Breast epithelium (tissue), 4 donors: ENCODE results near the gene F8. TPM values are rescaled to one million over a fixed set of nuclear protein-coding genes. Genes with fewer than 3 reads are reported as not detected.
"Not testable (repeated sequence)": the region's sequence is repeated elsewhere in the genome, so short reads cannot be mapped to it uniquely, and the experiment has no call there.

Experiments used
- DNase-seq, 2 donors: peaks; one replicate each; pipeline ENCODE4 v3.0.0-alpha.2; 2019; ENCODE audit warnings: low spot score in 2 of 2
- H3K27ac ChIP-seq, 2 donors: fragments of 200-600 bp; sonication (generic) in 1 of 2; one replicate each; pipeline ENCODE4 v1.5.1; 2016 to 2019; ENCODE audit warnings: mild to moderate bottlenecking in 1 of 2
- H3K27me3 ChIP-seq, 2 donors: fragments of 200-600 bp; sonication (generic) in 1 of 2; one replicate each; pipeline versions ENCODE4 v1.5.1 to v1.6.0; 2017 to 2019; ENCODE audit warnings: control low read depth in 1 of 2, mild to moderate bottlenecking in 1 of 2
- H3K36me3 ChIP-seq: fragments of 200-600 bp; one replicate; pipeline ENCODE4 v1.5.1; 2019
- H3K4me1 ChIP-seq, 2 donors: fragments of 200-600 bp; sonication (generic); one replicate each; pipeline ENCODE4 v1.5.1; 2016 to 2019; ENCODE audit warnings: control low read depth in 1 of 2
- H3K4me3 ChIP-seq, 3 donors: fragments of 200-600 bp; sonication (generic); 1 replicate in 2 of 3; 2 replicates in 1 of 3; pipeline ENCODE4 v1.5.1; 2016 to 2019; ENCODE audit warnings: mild to moderate bottlenecking in 3 of 3, moderate library complexity in 2 of 3
- H3K9me3 ChIP-seq, 2 donors: fragments of 200-600 bp; sonication (generic) in 1 of 2; one replicate each; pipeline ENCODE4 v1.5.1; 2016 to 2019; ENCODE audit warnings: control low read depth in 1 of 2
- POLR2A ChIP-seq: fragments of 450-650 bp; IDR thresholded peaks from one replicate; pipeline ENCODE4 v1.6.1; 2016; ENCODE audit warnings: antibody characterized with exemption, mild to moderate bottlenecking, moderate library complexity
- POLR2AphosphoS5 ChIP-seq, 3 donors: sonication (generic); formaldehyde crosslinking; IDR thresholded peaks; one replicate each; pipeline ENCODE4 v1.6.1; 2017; ENCODE audit warnings: antibody characterized with exemption in 3 of 3
- intact Hi-C: fragments of 100-400 bp; cut with DNase I; formaldehyde crosslinking; loops from one replicate; pipeline ENCODE4 v1.15.1; 2023; ENCODE audit warnings: low total_unique reads
- total RNA-seq, 3 donors: library from RNA; depleted of rRNA; stranded (reverse); fragments of >200 nt; gene quantifications; one replicate each; pipeline ENCODE4 v1.1.0, GENCODE V29; 2016
- TF ChIP-seq, protein P1 (sequence below), 3 donors: fragments of 450-650 bp; IDR thresholded peaks; one replicate each; pipeline ENCODE4 v1.5.1; 2016 to 2017; ENCODE audit warnings: antibody characterized with exemption in 3 of 3, mild to moderate bottlenecking in 3 of 3, moderate library complexity in 3 of 3

F8 gene
- total RNA-seq, 3 donors from 2014 or later = 14.6 to 30.2 (median 16.1) TPM

DNA sequence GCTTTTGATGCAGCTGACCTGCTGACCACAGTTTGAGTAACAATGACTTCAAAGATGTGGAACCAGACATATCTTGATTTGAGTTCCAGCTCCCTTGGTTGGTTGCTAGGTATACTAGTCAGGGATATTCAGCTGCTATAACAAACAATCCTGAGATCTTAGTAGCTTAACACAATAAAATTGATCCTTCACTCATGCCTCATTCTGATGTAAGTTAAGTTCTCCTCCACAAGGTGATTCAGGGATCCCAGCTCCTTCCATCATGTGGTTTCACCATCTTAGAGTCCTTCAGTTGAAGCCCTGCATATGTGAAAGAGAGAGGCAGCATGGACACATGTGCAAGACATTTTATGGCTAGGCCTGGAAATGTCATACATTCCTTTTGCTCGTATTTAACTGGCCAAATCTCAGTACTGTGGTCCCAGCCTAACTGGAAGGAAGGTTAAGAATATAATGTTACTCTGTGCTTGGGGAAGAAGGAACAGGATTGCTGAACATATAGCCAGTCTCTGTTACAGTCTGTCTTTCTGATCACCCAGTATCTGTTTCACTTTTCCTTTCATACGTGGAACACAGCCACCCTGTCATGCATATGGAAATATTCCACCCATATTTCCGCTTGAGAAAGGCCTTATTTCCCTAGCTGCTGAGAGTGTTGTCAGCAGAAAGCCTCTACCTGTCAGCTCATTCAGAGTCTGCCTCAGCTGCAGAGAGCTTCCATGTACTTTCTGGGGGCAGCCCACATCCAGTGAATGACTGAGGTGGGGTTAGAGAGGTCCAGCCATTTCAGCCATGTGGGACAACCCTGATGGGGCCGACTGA is 195.1 kb downstream of the F8 start:
- no peak for DNase-seq
- H3K27me3 ChIP-seq = peaks cover 0 to 6% of the 10 kb centered on the region in 2 donors
- H3K4me3 ChIP-seq = no peak overlapping the region
- H3K36me3 ChIP-seq = no peaks in the 10 kb centered on the region
- TF ChIP-seq, protein P1, sequence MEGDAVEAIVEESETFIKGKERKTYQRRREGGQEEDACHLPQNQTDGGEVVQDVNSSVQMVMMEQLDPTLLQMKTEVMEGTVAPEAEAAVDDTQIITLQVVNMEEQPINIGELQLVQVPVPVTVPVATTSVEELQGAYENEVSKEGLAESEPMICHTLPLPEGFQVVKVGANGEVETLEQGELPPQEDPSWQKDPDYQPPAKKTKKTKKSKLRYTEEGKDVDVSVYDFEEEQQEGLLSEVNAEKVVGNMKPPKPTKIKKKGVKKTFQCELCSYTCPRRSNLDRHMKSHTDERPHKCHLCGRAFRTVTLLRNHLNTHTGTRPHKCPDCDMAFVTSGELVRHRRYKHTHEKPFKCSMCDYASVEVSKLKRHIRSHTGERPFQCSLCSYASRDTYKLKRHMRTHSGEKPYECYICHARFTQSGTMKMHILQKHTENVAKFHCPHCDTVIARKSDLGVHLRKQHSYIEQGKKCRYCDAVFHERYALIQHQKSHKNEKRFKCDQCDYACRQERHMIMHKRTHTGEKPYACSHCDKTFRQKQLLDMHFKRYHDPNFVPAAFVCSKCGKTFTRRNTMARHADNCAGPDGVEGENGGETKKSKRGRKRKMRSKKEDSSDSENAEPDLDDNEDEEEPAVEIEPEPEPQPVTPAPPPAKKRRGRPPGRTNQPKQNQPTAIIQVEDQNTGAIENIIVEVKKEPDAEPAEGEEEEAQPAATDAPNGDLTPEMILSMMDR (IDR thresholded peaks at IDR 0.05) = no peak
- TF ChIP-seq POLR2A (no peak), POLR2AphosphoS5 (IDR thresholded peaks at IDR 0.05) (no peak)
- H3K9me3 ChIP-seq = peaks cover 0 to 5% of the 10 kb centered on the region in 2 donors
- no peak overlapping the region for H3K27ac ChIP-seq
- H3K4me1 ChIP-seq = no peaks in the 10 kb centered on the region
- intact Hi-C loops = no loop called here

DNA sequence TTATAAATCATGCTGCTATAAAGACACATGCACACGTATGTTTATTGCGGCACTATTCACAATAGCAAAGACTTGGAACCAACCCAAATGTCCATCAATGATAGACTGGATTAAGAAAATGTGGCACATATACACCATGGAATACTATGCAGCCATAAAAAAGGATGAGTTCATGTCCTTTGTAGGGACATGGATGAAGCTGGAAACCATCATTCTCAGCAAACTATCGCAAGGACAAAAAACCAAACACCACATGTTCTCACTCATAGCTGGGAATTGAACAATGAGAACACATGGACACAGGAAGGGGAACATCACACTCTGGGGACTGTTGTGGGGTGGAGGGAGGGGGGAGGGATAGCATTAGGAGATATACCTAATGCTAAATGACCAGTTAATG is 196.9 kb downstream of the F8 start:
- H3K4me1 ChIP-seq, intact Hi-C loops, H3K9me3 ChIP-seq, H3K36me3 ChIP-seq, H3K4me3 ChIP-seq, DNase-seq, H3K27me3 ChIP-seq, H3K27ac ChIP-seq: not testable (repeated sequence)

DNA sequence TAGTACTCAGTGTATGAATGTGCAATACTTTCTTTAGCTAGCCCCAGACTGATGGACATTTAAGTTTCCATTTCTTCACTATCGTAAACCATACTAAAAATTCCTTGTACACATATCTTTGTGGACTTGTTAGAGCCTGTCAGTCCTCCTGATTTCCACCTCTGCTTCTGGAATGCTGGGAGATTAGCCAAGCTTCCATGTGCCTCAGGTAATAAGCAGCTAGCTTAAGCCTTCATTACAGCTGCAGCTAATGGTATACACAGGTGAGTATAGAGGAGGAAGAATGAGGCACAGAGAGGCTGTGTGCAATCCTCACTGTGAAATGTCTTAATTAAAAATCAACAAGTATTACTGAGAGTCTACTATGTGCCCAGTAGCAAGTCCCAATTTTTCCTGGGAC is 197.9 kb downstream of the F8 start:
- no peak overlapping the region for H3K27ac ChIP-seq

DNA sequence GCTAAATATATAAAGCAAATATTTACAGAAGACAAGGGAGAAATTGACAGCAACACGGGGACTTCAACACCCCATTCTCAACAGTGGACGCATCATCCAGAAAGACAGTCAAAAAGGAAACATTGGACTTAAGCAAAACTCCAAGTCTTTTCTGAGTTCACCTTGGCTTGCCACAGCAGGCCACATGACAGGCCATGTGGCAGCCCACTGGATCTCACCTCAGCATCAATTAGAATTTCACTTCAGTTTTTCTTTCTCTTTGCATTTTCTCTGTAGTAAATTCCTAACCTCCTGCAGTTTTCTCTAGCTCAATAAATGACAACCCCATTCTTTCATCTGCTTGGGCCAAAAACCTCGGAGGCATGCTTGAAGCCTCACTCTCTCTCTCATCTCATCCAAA is 200.5 kb downstream of the F8 start:
- Histone ChIP-seq H3K4me3 (no peak overlapping the region), H3K4me1 (no peaks in the 10 kb centered on the region), H3K27me3 (peaks cover 0 to 11% of the 10 kb centered on the region in 2 donors), H3K27ac (no peak overlapping the region), H3K36me3 (no peaks in the 10 kb centered on the region), H3K9me3 (no peaks in the 10 kb centered on the region)
- no peak for DNase-seq
- TF ChIP-seq POLR2AphosphoS5 (IDR thresholded peaks at IDR 0.05) (no peak), POLR2A (no peak)
- TF ChIP-seq, protein P1 (IDR thresholded peaks at IDR 0.05) = no peak
- intact Hi-C loops = no loop called here

More for the DNA sequence above, 197.9 kb downstream of the F8 start:
- H3K4me1 ChIP-seq = no peaks in the 10 kb centered on the region
- no peak for TF ChIP-seq POLR2A
- no peak for TF ChIP-seq POLR2AphosphoS5 (IDR thresholded peaks at IDR 0.05)
- TF ChIP-seq, protein P1 (IDR thresholded peaks at IDR 0.05) = no peak
- no peak overlapping the region for H3K4me3 ChIP-seq
- intact Hi-C loops = no loop called here
- H3K27me3 ChIP-seq = peaks cover 0 to 7% of the 10 kb centered on the region in 2 donors
- H3K9me3 ChIP-seq = peaks cover 0 to 5% of the 10 kb centered on the region in 2 donors
- DNase-seq = no peak
- no peaks in the 10 kb centered on the region for H3K36me3 ChIP-seq

DNA sequence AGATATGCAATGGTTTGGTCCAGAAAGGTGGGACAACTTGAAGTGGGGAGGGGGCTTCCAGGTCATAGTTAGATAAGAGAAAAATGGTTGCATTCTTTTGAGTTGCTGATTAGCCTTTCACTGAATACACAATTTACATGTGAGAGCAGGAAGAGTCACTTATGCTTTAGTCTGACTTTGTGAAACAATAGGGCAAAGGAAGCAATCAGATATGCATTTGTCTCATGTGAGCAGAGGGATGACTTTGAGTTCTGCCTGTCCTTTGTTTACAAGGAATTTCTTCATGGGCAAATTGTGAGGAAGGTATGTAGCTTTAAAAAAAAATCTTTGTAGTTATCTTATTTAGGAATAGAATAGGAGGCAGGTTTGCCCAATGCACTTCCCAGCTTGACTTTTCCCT is 201.0 kb downstream of the F8 start:
- intact Hi-C loops = no loop called here

More for the DNA sequence above, 201.0 kb downstream of the F8 start:
- Histone ChIP-seq H3K27ac (no peak overlapping the region), H3K27me3 (peaks cover 0 to 11% of the 10 kb centered on the region in 2 donors), H3K4me3 (no peak overlapping the region), H3K4me1 (no peaks in the 10 kb centered on the region), H3K36me3 (no peaks in the 10 kb centered on the region), H3K9me3 (no peaks in the 10 kb centered on the region)
- TF ChIP-seq, protein P1 (IDR thresholded peaks at IDR 0.05) = no peak
- no peak for TF ChIP-seq POLR2AphosphoS5 (IDR thresholded peaks at IDR 0.05)
- no peak for TF ChIP-seq POLR2A
- no peak for DNase-seq
